ENCODE results near the gene UGGT2. TPM values are rescaled to one million over a fixed set of nuclear protein-coding genes. Genes with fewer than 3 reads are reported as not detected.

Gene UGGT2
- total RNA-seq, 1 donor from 2014 or later: 38.5 TPM

DNA sequence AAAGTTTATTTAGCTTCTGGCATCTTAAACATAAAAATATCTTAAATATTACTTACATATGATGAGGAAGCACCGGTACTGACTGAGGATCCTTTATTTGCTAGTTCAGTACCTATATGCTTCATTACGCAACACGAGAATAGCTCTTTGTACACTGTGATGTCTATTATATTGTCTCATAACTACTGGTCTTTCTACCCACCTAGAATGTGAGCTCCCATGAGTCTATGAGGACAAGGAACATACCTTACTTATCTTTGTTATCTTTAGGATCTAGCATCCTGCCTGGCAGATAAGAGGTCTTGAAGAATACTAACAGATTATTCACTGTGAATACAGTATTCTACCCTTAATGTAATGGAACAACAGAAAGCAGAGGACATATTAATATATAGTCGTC lies 251.4 kb downstream of the UGGT2 start:
- H3K4me1 Mint-ChIP-seq (ENCODE audit: unreplicated experiment): peaks cover 11% of the 10 kb centered on the region
- no peak for DNase-seq (ENCODE audit: extremely low spot score, unreplicated experiment)
- H3K4me3 Mint-ChIP-seq: no peak overlapping the region
- peaks cover 27% of the 10 kb centered on the region for H3K36me3 Mint-ChIP-seq
- TF ChIP-seq, protein P1, sequence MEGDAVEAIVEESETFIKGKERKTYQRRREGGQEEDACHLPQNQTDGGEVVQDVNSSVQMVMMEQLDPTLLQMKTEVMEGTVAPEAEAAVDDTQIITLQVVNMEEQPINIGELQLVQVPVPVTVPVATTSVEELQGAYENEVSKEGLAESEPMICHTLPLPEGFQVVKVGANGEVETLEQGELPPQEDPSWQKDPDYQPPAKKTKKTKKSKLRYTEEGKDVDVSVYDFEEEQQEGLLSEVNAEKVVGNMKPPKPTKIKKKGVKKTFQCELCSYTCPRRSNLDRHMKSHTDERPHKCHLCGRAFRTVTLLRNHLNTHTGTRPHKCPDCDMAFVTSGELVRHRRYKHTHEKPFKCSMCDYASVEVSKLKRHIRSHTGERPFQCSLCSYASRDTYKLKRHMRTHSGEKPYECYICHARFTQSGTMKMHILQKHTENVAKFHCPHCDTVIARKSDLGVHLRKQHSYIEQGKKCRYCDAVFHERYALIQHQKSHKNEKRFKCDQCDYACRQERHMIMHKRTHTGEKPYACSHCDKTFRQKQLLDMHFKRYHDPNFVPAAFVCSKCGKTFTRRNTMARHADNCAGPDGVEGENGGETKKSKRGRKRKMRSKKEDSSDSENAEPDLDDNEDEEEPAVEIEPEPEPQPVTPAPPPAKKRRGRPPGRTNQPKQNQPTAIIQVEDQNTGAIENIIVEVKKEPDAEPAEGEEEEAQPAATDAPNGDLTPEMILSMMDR (conservative IDR thresholded peaks at IDR 0.05): no peak
- H3K9me3 Mint-ChIP-seq: peaks cover 16% of the 10 kb centered on the region
- H3K27ac Mint-ChIP-seq: no peak overlapping the region
- H3K27me3 Mint-ChIP-seq: no peaks in the 10 kb centered on the region

DNA sequence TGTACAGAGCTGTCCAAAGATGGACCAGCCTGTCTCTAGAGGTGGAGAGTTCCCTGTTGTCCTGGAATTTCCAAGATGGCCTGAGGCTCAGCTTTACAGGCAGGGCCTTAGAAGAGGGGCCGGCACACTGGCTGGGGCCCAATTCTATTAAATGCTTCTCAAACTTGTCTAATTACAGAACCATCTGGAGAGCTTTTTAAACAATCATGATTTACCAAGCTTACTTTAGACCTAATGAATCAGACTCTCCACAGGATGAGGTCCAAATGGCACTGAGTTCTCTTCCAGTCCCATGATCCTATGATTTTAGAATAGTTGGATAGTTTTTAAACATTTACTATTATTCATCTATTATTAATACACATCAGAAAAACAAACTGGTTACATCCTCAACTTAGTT lies 252.8 kb downstream of the UGGT2 start:
- TF ChIP-seq, protein P1 (conservative IDR thresholded peaks at IDR 0.05): no peak
- Mint-ChIP-seq H3K36me3 (peaks cover 18% of the 10 kb centered on the region), H3K9me3 (peaks cover 12% of the 10 kb centered on the region), H3K27ac (no peak overlapping the region), H3K4me1 (ENCODE audit: unreplicated experiment) (peaks cover 11% of the 10 kb centered on the region), H3K4me3 (no peak overlapping the region), H3K27me3 (no peaks in the 10 kb centered on the region)
- no peak for DNase-seq (ENCODE audit: extremely low spot score, unreplicated experiment)

DNA sequence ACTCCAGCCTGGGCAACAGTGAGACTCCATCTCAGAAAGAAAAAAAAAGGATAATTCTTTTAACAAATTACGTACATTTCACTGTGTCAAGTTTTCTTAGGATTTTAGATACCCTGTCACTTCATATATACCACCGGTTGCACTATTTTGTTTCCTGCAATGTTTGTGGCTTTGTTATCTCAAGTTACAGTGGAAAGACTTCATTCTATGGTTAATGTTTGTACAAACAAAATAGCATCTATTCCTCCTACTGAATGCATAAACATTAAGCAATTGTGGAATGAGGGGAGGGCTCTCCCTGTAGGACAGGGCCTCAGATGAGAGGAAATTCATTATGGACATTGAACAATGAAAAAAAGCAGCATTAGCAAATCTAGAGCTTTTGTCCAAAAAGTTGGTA lies 256.2 kb downstream of the UGGT2 start:
- peaks cover 23% of the 10 kb centered on the region for H3K36me3 Mint-ChIP-seq
- TF ChIP-seq, protein P1 (conservative IDR thresholded peaks at IDR 0.05): no peak
- no peak overlapping the region for H3K4me3 Mint-ChIP-seq

GRCh38 chr13:95793781-95794180 lies 259.4 kb downstream of the UGGT2 start:
- no peak for DNase-seq (ENCODE audit: extremely low spot score, unreplicated experiment)
- H3K9me3 Mint-ChIP-seq: no peaks in the 10 kb centered on the region
- H3K4me1 Mint-ChIP-seq (ENCODE audit: unreplicated experiment): peaks cover 3% of the 10 kb centered on the region
- TF ChIP-seq, protein P1 (conservative IDR thresholded peaks at IDR 0.05): no peak
- peaks cover 37% of the 10 kb centered on the region for H3K36me3 Mint-ChIP-seq
- no peak overlapping the region for H3K4me3 Mint-ChIP-seq
- no peaks in the 10 kb centered on the region for H3K27me3 Mint-ChIP-seq
- no peak overlapping the region for H3K27ac Mint-ChIP-seq

More for the DNA sequence above, 256.2 kb downstream of the UGGT2 start:
- no peak for DNase-seq (ENCODE audit: extremely low spot score, unreplicated experiment)
- Mint-ChIP-seq H3K9me3 (no peaks in the 10 kb centered on the region), H3K27me3 (no peaks in the 10 kb centered on the region), H3K27ac (no peak overlapping the region), H3K4me1 (ENCODE audit: unreplicated experiment) (peaks cover 11% of the 10 kb centered on the region)

DNA sequence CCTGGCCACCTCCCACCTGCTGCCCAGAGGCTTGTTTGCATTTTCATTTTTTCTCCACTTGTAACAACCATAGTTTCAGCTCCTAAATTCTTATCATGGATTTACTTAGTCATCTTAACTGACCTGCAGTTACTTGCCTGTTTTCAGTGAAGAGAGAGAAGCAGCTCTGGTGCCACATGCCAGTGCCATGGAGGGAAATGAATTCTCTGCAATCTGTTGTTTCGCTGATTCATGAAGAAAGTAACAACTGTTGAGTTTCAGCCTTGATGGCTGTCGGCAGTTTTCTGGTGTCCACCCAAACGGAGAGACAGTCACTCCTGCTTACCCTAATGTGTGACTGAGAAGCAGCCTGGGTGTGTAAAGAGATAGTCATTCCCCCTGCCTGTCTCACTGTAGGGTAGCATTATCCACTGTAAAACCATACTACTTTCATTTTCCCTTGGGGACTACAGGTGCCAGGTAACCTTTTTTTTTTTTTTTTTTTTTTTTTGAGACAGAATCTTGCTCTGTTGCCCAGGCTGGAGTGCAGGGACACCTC lies 260.1 kb downstream of the UGGT2 start:
- TF ChIP-seq, protein P1 (conservative IDR thresholded peaks at IDR 0.05): no peak
- Mint-ChIP-seq H3K36me3 (peaks cover 42% of the 10 kb centered on the region), H3K27ac (no peak overlapping the region), H3K4me1 (ENCODE audit: unreplicated experiment) (no peaks in the 10 kb centered on the region), H3K4me3 (no peak overlapping the region), H3K27me3 (no peaks in the 10 kb centered on the region), H3K9me3 (no peaks in the 10 kb centered on the region)
- DNase-seq (ENCODE audit: extremely low spot score, unreplicated experiment): no peak
